C4-2B (cell line): ENCODE data around the gene KCNMA1.

Source experiments
- H3K27ac ChIP-seq: fragments of 450-650 bp; 2 replicates; pipeline ENCODE4 v1.5.1; 2017
- ZFX ChIP-seq: fragments of 450-650 bp; IDR thresholded peaks from 2 replicates; pipeline ENCODE4 v1.6.1; 2017
- TF ChIP-seq, protein P1 (sequence below): fragments of 450-650 bp; conservative IDR thresholded peaks from 2 replicates; pipeline ENCODE4 v1.5.1; 2017; ENCODE audit warnings: mild to moderate bottlenecking

KCNMA1 gene

GRCh38 chr10:77553311-77553710 lies 84.3 kb downstream of the KCNMA1 start:
- TF ChIP-seq, protein P1, sequence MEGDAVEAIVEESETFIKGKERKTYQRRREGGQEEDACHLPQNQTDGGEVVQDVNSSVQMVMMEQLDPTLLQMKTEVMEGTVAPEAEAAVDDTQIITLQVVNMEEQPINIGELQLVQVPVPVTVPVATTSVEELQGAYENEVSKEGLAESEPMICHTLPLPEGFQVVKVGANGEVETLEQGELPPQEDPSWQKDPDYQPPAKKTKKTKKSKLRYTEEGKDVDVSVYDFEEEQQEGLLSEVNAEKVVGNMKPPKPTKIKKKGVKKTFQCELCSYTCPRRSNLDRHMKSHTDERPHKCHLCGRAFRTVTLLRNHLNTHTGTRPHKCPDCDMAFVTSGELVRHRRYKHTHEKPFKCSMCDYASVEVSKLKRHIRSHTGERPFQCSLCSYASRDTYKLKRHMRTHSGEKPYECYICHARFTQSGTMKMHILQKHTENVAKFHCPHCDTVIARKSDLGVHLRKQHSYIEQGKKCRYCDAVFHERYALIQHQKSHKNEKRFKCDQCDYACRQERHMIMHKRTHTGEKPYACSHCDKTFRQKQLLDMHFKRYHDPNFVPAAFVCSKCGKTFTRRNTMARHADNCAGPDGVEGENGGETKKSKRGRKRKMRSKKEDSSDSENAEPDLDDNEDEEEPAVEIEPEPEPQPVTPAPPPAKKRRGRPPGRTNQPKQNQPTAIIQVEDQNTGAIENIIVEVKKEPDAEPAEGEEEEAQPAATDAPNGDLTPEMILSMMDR: no peak
- no peak for TF ChIP-seq ZFX
- H3K27ac ChIP-seq: no peak overlapping the region

DNA sequence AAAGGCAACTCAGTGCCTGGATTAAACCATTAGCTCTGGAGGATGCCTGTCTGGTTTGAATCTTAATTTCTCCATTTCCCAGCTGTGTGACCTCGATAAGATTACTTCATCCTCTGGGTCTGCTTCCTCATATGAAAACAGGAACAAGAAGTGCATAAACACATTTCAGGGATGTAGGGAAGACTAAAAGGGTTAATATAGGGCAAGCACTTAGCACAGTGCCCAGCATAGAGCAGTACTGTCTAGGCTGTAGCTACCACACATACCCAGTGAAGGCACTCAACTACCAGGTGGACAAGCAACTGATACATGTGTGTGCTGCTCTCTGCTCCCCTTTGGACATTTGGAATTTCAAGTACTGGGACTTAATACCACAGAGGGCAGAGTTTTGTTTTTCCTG lies 85.4 kb downstream of the KCNMA1 start:
- no peak overlapping the region for H3K27ac ChIP-seq
- no peak for TF ChIP-seq ZFX
- TF ChIP-seq, protein P1: no peak

GRCh38 chr10:77550378-77550777 lies 87.2 kb downstream of the KCNMA1 start:
- TF ChIP-seq, protein P1: no peak
- TF ChIP-seq ZFX: no peak
- no peak overlapping the region for H3K27ac ChIP-seq

DNA sequence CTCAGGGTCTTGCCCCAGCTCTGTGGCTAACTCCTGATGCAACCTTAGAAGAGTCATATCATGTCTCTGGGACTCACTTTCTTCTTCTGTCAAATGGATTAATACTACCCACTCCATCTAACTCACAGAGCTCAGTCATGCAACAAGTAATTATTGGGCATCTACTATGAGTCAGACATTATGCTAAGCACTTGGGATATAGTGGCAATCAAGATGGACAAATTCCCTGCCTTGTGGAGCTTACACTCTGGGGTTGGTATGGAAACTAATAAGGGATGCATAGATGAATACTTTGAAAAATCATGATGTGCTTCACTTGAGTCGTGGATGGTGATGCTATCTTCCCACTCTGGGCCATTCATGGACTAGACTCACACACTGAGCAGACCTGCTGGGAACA lies 88.9 kb downstream of the KCNMA1 start:
- no peak for TF ChIP-seq ZFX
- TF ChIP-seq, protein P1: no peak
- H3K27ac ChIP-seq: no peak overlapping the region

DNA sequence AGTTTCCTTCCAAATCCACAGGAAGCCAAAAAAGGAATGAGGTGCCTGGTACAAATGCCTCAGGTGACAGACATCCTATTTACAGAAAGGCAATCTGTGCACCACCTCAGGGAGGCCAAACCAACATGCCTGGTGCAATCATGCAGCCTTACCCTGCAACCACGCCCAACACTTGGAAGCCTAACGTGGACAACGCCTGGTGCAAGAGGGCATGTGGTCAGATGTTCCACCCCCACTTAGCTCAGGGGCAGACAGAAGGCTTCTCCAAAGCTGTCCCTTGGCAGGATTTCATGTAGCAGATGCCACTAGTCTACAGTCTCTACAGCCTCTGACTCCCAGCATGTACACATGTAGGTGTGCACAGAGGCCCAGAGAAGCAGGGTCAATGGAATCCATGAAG lies 89.5 kb downstream of the KCNMA1 start:
- H3K27ac ChIP-seq: no peak overlapping the region
- TF ChIP-seq, protein P1: no peak
- TF ChIP-seq ZFX: no peak

- H3K27ac ChIP-seq: no peak overlapping the region
- TF ChIP-seq, protein P1: no peak
- no peak for TF ChIP-seq ZFX
These were observed 90.1 kb downstream of the KCNMA1 start for GRCh38 chr10:77547307-77548050.

DNA sequence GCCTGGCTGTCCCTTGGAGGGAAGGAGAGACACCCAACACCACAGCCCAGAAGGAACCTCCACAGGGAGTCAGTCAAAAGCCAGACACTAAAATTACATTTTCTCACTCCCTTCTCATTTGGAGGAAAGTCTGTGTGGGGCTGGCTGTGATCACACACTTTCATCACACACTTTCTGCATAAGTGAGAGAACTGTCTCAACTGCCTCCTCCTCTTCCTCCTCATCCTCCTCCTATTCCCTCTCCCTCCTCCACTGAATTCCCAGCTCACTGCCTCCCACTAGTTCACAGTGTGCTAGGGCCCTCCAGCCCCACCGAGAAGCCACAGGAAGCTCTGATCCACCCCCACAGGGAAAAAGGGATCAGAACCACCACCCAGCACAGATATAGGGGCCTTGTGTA lies 91.6 kb downstream of the KCNMA1 start:
- H3K27ac ChIP-seq: no peak overlapping the region
- TF ChIP-seq, protein P1: no peak
- no peak for TF ChIP-seq ZFX
